ENCODE measurements around the gene ADD1.

ADD1 gene

DNA sequence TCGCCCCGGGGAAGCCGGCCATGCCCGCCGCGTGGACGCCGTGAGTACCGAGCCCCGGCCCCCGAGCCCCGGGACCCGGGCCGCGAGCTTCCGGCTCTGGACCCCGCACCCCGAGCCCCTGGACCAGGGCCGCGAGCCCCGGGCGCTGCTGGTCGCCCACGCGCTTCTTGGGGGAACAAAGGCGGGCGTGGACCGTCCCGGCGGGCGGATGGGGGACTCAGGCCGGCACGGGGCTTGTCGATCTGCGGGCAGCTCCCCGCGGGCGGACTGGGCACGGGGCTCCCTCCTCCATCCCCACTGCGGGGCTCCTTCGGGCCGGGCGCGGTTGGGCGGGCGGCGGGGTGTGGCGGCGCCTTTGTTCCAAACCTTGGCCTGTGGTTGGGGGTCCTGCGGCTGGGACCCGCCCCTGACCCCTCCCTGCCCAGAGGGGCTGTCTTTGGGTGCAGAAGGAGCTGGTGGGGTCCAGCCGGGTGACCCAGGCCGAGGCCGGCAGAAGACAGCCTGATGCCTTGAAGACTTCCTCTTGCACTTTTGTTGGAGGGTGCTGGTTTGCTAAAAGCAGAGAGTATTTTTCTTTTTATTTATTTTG is 25.2 kb upstream of the ADD1 start:
- TF ChIP-seq, protein P1, sequence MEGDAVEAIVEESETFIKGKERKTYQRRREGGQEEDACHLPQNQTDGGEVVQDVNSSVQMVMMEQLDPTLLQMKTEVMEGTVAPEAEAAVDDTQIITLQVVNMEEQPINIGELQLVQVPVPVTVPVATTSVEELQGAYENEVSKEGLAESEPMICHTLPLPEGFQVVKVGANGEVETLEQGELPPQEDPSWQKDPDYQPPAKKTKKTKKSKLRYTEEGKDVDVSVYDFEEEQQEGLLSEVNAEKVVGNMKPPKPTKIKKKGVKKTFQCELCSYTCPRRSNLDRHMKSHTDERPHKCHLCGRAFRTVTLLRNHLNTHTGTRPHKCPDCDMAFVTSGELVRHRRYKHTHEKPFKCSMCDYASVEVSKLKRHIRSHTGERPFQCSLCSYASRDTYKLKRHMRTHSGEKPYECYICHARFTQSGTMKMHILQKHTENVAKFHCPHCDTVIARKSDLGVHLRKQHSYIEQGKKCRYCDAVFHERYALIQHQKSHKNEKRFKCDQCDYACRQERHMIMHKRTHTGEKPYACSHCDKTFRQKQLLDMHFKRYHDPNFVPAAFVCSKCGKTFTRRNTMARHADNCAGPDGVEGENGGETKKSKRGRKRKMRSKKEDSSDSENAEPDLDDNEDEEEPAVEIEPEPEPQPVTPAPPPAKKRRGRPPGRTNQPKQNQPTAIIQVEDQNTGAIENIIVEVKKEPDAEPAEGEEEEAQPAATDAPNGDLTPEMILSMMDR (IDR thresholded peaks at IDR 0.05) = no peak
- Histone ChIP-seq H3K36me3 (ENCODE audit: control insufficient read depth, insufficient read depth, low read length) (no peaks in the 10 kb centered on the region), H3K79me2 (no peaks in the 10 kb centered on the region), H3K9ac (no peak overlapping the region), H3K9me3 (ENCODE audit: control insufficient read depth, low read length) (no peaks in the 10 kb centered on the region), H3K4me2 (ENCODE audit: low read length) (peak overlapping the region; percentile 74), H3K27ac (no peak overlapping the region), H3K4me1 (no peaks in the 10 kb centered on the region), H2AFZ (peak overlapping the region; percentile 33), H3K27me3 (ENCODE audit: control insufficient read depth, insufficient read depth, low read length) (no peaks in the 10 kb centered on the region), H3K4me3 (ENCODE audit: low read depth, low read length) (peak overlapping the region; percentile 35)

DNA sequence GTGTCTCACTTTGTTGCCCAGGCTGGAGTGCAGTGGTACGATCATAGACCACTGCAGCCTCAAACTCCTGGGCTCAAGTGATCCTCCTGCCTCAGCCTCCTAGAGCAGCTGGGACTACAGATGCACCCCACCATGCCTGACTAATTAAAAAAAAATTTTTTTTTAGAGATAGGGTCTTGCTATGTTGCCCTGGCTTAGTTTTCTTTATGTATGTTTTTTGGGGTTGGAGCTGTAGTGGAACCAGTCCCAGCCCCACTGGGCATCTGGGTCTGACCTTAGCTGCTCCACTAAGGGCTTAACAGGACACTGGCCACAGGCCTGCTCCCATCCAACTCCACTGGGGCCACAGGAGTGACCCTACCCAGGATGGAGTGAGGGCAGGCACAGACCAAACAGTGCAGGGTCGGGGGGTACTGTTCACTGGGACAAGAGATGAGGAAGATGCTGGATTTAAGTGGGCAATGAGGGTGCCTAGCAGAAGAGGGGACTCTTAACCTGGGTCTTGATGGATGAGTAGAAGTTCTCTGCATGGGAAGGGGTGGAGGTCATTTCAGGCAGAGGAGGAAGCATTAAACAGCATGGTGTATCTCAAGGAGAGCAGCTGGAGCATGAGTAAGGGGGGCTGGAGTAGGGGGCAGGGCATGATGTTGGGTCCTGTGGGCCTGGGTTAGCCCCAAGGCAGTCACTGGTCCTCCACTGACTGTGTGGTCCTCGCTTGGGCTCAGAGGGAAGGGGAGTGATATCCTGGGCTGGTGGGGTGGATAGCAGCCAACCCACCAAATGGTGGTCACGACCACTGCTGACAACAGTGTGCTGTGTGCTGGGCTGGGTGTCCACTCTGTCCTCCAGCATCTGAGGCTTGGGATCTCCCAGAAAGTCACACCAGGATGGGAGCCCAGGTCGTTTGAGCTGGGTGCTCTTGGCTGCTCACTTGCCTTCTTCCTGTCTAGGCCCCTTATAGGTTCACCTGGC is 24.1 kb upstream of the ADD1 start:
- no peak overlapping the region for H2AFZ ChIP-seq
- no peak overlapping the region for H3K4me3 ChIP-seq (ENCODE audit: low read depth, low read length)
- H3K36me3 ChIP-seq (ENCODE audit: control insufficient read depth, insufficient read depth, low read length) = no peaks in the 10 kb centered on the region
- no peaks in the 10 kb centered on the region for H3K79me2 ChIP-seq
- no peak overlapping the region for H3K27ac ChIP-seq
- H3K27me3 ChIP-seq (ENCODE audit: control insufficient read depth, insufficient read depth, low read length) = no peaks in the 10 kb centered on the region
- H3K4me2 ChIP-seq (ENCODE audit: low read length) = no peak overlapping the region
- TF ChIP-seq, protein P1 (IDR thresholded peaks at IDR 0.05) = no peak
- no peaks in the 10 kb centered on the region for H3K4me1 ChIP-seq
- H3K9ac ChIP-seq = no peak overlapping the region
- no peaks in the 10 kb centered on the region for H3K9me3 ChIP-seq (ENCODE audit: control insufficient read depth, low read length)

DNA sequence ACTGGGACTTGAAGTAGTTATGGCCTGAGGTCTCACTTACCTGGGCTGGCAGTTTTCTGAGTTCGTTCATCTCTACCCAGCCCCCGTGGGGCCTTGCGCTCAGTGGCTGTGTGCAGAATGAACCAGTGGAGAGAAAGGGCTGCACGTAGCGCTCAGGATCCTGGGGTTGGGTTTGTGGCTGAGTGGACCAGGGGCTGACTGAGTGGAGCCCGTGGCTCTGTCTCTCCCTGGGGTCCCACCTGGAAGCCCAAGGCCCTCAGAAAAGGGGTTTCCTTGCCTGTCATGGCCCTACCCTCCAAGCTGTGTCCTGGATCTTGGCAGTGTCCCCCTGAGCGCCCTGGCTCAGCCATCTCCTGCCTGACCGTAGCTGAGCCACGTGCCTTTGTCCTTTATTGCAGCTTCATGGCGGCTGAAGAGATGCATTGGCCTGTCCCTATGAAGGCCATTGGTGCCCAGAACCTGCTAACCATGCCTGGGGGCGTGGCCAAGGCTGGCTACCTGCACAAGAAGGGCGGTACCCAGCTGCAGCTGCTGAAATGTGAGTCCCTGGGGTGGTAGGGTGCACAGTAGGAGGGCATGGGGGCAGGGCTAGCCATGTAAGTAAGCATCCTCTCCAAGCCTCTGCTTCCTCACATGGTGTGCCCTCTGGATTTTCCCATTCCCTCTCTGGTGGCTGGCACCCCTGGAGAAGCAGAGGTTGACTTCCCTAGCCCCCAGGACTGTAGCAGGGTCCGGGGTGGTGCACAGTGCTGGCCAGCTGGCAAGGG is 23.2 kb upstream of the ADD1 start:
- Histone ChIP-seq H3K27ac (no peak overlapping the region), H3K27me3 (ENCODE audit: control insufficient read depth, insufficient read depth, low read length) (no peaks in the 10 kb centered on the region), H3K79me2 (no peaks in the 10 kb centered on the region), H3K36me3 (ENCODE audit: control insufficient read depth, insufficient read depth, low read length) (no peaks in the 10 kb centered on the region), H3K9ac (no peak overlapping the region), H3K4me2 (ENCODE audit: low read length) (no peak overlapping the region), H3K4me1 (no peaks in the 10 kb centered on the region), H3K9me3 (ENCODE audit: control insufficient read depth, low read length) (no peaks in the 10 kb centered on the region), H3K4me3 (ENCODE audit: low read depth, low read length) (no peak overlapping the region), H2AFZ (no peak overlapping the region)
- TF ChIP-seq, protein P1 (IDR thresholded peaks at IDR 0.05) = no peak

DNA sequence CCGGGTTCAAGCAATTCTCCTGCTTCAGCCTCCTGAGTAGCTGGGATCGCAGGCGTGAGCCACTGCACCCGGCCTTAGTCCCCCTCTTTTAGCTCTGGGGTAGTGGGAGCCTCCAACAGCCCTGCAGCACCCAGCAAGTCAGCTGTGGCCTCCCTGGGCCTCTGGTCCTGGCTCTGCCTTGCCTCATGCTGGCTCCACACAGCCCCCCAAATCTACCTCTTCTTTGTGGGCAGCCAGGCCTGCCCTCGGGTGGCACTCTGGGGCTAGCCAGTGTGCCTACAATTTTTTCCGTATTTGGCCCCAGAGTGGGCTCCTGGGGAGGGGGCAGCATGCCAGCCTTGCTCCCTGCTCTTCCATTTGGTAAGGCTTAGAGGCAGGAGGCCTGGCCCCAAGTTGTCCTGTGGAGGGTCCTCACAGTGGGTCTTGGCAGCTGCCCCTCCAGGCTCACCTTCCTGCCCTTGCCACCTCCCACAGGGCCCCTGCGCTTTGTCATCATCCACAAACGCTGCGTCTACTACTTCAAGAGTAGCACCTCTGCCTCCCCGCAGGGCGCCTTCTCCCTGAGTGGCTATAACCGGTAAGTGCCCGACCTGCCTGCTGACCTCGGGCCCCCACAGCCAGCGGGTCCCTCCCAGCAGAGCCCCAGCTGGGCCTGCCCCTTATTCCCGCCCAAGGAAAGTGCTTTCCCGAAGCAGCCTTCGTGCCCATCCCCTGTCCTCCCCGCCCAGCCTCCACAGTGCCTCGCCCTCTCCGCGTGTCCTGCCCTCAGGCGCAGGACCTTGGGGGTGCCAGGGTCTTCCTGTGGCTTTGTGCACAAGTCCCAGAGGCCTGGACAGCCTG is 21.0 kb upstream of the ADD1 start:
- no peaks in the 10 kb centered on the region for H3K27me3 ChIP-seq (ENCODE audit: control insufficient read depth, insufficient read depth, low read length)
- no peaks in the 10 kb centered on the region for H3K36me3 ChIP-seq (ENCODE audit: control insufficient read depth, insufficient read depth, low read length)
- no peak overlapping the region for H3K4me2 ChIP-seq (ENCODE audit: low read length)
- no peak overlapping the region for H3K4me3 ChIP-seq (ENCODE audit: low read depth, low read length)
- no peaks in the 10 kb centered on the region for H3K79me2 ChIP-seq
- no peaks in the 10 kb centered on the region for H3K9me3 ChIP-seq (ENCODE audit: control insufficient read depth, low read length)
- TF ChIP-seq, protein P1 (IDR thresholded peaks at IDR 0.05) = no peak
- H2AFZ ChIP-seq = no peak overlapping the region
- H3K27ac ChIP-seq = no peak overlapping the region
- no peaks in the 10 kb centered on the region for H3K4me1 ChIP-seq
- no peak overlapping the region for H3K9ac ChIP-seq
